ENCODE results near the gene PFKFB2.

The PFKFB2 gene

GRCh38 chr1:207052911-207053769 lies at the start of gene PFKFB2:
Gene PFKFB2, plus strand, starts transcription at chr1:207053275. Its CDS starts 1,443 bp downstream, at chr1:207054718.
- peak; percentile 91 to 94 for DNase-seq (ENCODE audit: low read depth in 2 of 2)

GRCh38 chr1:207004931-207005830 lies 47.9 kb upstream of the PFKFB2 start:
- DNase-seq (ENCODE audit: low read depth in 2 of 2), result peak; percentile 11 to 18

- DNase-seq (ENCODE audit: low read depth in 2 of 2), result no peak
Observed at GRCh38 chr1:207006083-207006482, 47.0 kb upstream of the PFKFB2 start.

- DNase-seq (ENCODE audit: low read depth in 2 of 2), result no peak
Observed at GRCh38 chr1:207006914-207007313, 46.2 kb upstream of the PFKFB2 start.

GRCh38 chr1:207007352-207008033 lies 45.6 kb upstream of the PFKFB2 start:
- DNase-seq (ENCODE audit: low read depth in 2 of 2), result no peak

- no peak for DNase-seq (ENCODE audit: low read depth in 2 of 2)
Observed at GRCh38 chr1:207009182-207009850, 43.8 kb upstream of the PFKFB2 start.

GRCh38 chr1:207009945-207010344 lies 43.1 kb upstream of the PFKFB2 start:
- no peak for DNase-seq (ENCODE audit: low read depth in 2 of 2)

- no peak for DNase-seq (ENCODE audit: low read depth in 2 of 2)
Observed at GRCh38 chr1:207010726-207011125, 42.3 kb upstream of the PFKFB2 start.

- DNase-seq (ENCODE audit: low read depth in 2 of 2), result no peak
Observed at GRCh38 chr1:207013321-207014085, 39.6 kb upstream of the PFKFB2 start.

GRCh38 chr1:207014728-207015127 lies 38.3 kb upstream of the PFKFB2 start:
- no peak for DNase-seq (ENCODE audit: low read depth in 2 of 2)

GRCh38 chr1:207015791-207016190 lies 37.3 kb upstream of the PFKFB2 start:
- DNase-seq (ENCODE audit: low read depth in 2 of 2), result no peak

GRCh38 chr1:207017615-207018559 lies 35.2 kb upstream of the PFKFB2 start:
- no peak for DNase-seq (ENCODE audit: low read depth in 2 of 2)

GRCh38 chr1:207018707-207019106 lies 34.4 kb upstream of the PFKFB2 start:
- no peak for DNase-seq (ENCODE audit: low read depth in 2 of 2)

GRCh38 chr1:207019161-207019560 lies 33.9 kb upstream of the PFKFB2 start:
- DNase-seq (ENCODE audit: low read depth in 2 of 2), result no peak

- no peak for DNase-seq (ENCODE audit: low read depth in 2 of 2)
Observed at GRCh38 chr1:207019661-207020060, 33.4 kb upstream of the PFKFB2 start.

GRCh38 chr1:207020065-207020708 lies 32.9 kb upstream of the PFKFB2 start:
- DNase-seq (ENCODE audit: low read depth in 2 of 2), result no peak

- DNase-seq (ENCODE audit: low read depth in 2 of 2), result no peak
Observed at GRCh38 chr1:207020709-207021107, 32.4 kb upstream of the PFKFB2 start.

GRCh38 chr1:207021139-207021861 lies 31.8 kb upstream of the PFKFB2 start:
- no peak for DNase-seq (ENCODE audit: low read depth in 2 of 2)

All from stimulated activated CD8-positive, alpha-beta memory T cell treated with anti-CD3 and anti-CD28 coated beads, Interleukin-2, amount 100 ng/mL, for 48 hours (primary cell).